ENCODE results near the gene ARHGAP26.
A peak's percentile ranks its signal among the peaks of the same experiment; 100 is the strongest.

The ARHGAP26 gene

DNA sequence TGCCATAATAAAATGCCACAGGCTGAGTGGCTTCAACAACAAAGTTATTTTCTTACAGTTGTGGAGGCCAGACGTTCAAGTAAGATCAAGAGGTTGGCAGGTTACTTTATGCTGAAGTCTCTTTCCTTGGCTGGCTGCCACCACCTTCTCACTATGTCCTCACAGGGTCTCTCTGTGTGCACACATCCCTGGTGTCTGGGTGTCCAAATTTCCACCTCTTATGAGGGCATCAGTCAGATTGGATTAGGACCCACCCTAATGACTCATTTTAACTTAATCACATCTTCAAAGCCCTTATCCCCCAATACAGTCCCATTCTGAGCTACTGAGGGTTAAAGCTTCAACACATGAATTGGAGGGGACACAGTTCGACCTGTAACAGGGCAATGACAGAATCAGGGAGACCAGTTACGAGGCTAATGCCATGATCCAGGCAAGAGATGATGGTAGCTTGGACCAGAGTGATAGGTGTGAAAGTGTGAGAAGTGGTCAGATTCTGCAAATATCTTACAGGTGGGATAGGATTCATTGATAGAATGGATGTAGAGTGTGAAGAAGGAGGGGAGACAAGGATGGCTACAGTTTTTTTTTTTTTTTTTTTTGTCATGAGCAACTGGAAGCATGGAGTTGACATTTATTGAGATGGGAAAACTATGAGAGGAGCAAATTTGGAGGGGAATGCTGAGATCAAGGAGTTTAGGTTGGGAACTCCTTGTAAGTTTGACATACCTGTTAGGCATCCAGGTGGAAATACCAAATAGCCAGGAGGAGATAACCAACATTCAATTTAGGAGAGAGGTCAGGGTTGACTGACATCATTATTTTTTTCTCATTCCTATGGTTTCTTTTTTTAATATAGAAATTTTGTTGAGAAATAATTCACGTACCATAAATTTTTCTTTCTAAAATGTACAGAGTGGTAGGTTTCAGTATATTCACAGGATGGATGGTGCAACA is 44.7 kb upstream of the ARHGAP26 start:
- no peak for DNase-seq (ENCODE audit: low read depth)
- H3K4me3 ChIP-seq (ENCODE audit: low read depth, low read length): no peak overlapping the region
- TF ChIP-seq, protein P1, sequence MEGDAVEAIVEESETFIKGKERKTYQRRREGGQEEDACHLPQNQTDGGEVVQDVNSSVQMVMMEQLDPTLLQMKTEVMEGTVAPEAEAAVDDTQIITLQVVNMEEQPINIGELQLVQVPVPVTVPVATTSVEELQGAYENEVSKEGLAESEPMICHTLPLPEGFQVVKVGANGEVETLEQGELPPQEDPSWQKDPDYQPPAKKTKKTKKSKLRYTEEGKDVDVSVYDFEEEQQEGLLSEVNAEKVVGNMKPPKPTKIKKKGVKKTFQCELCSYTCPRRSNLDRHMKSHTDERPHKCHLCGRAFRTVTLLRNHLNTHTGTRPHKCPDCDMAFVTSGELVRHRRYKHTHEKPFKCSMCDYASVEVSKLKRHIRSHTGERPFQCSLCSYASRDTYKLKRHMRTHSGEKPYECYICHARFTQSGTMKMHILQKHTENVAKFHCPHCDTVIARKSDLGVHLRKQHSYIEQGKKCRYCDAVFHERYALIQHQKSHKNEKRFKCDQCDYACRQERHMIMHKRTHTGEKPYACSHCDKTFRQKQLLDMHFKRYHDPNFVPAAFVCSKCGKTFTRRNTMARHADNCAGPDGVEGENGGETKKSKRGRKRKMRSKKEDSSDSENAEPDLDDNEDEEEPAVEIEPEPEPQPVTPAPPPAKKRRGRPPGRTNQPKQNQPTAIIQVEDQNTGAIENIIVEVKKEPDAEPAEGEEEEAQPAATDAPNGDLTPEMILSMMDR (IDR thresholded peaks at IDR 0.05; ENCODE audit: insufficient read depth, low read depth, low read length, missing control alignments): no peak

DNA sequence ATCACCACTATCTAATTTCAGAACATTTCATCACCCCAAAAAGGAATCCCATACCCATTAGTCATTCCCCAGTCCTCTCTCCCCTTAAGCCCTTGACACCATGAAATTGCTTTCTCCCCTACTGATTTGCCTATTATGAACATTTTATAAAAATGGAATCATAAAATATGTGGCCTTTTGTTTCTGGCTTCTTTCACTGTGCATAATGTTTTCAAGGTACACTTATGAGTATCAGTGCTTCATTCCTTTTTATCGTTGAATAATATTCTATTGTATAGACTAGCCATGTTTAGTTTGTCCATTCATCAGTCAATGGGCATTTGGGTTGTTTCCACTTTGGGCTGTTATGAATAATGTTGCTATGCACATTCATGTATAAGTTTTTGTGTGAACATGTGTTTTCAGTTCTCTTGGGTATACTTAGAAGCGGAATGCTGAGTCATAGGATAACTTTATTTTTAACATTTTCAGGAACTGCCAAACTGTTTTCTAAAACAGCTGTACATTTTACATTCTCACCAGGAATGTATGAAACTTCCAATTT is 43.9 kb upstream of the ARHGAP26 start:
- TF ChIP-seq, protein P1 (IDR thresholded peaks at IDR 0.05; ENCODE audit: insufficient read depth, low read depth, low read length, missing control alignments): no peak
- H3K4me3 ChIP-seq (ENCODE audit: low read depth, low read length): no peak overlapping the region
- DNase-seq (ENCODE audit: low read depth): peak; percentile 40

DNA sequence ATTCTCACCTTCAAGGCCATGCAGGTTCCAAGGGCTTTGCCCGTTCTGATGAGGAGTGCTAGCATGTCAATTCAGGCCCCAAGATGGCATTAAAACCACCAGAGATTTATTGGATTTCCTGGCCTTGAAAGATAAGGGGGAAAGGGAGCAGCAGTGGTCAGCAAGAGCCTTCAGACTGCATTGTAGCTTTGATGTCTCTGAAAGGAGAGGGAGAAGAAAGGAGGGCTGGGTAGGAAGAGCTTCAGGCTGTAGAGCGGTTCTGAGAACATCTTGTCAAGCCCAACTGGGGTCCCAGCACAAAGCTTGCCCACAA is 42.5 kb upstream of the ARHGAP26 start:
- TF ChIP-seq, protein P1 (IDR thresholded peaks at IDR 0.05; ENCODE audit: insufficient read depth, low read depth, low read length, missing control alignments): no peak

DNA sequence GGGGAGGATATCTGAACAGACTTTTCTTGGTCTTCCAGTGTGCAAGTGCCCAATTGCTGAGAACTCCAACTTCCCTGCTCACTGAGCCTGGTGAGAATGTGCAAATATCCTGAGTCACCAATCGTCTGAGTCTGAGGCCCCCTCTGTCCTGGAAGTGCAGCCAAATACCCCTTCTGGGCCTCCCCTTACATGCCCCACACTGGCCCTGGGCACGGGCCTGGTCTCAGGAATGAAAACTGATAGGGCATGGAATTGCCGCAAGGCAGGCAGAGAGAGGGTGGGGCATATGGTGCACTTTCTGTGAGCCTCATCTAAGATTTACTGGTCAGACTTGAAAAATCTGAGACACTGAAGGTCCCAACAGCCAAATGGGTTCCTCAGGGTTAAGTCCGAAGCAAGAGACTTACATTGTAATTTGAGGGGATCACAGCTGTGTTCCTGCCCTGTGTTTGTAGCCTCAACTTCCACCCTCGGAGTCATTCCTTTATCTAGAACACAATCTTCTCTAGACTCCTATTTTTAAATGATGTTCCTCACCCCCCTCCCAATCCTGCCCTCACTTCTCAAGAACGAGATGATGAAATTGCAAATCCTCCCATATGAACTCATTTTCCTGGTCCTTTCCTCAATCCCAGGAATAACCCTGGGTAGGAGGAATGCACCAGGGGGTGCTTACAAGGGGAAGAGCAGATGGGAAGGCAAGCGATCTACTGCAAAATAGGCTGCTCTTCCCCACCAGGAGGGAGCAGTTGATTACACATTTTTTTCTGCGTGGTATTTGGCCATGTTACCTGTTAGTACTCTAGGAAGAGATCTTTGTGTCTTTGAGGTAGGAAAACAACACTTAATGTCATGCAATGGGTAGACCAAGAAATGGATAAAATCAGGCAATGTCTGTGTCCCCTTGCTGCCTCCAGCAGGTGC is 34.6 kb upstream of the ARHGAP26 start:
- TF ChIP-seq, protein P1 (IDR thresholded peaks at IDR 0.05; ENCODE audit: insufficient read depth, low read depth, low read length, missing control alignments): no peak
- H3K4me3 ChIP-seq (ENCODE audit: low read depth, low read length): no peak overlapping the region
- no peak for DNase-seq (ENCODE audit: low read depth)

More for the DNA sequence above, 42.5 kb upstream of the ARHGAP26 start:
- no peak overlapping the region for H3K4me3 ChIP-seq (ENCODE audit: low read depth, low read length)
- no peak for DNase-seq (ENCODE audit: low read depth)

DNA sequence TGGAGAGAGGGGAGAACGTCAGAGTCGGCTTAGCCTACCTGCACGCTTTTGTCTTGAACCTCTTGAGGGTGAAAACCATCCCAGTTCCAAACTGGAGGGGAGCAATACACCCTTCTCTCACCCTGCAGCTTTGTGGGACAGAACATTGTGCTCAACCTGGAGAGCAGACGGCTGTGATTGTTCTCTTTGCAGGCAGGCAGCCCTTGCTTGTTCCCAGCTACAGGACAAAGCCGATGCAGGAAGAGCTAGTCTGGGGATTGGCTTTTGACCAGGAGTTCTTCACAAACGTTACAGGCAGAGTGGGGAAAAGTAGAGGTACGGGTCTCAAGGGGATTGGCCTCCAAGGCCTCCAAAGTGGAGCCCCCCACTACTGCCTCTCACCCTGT is 33.9 kb upstream of the ARHGAP26 start:
- H3K4me3 ChIP-seq (ENCODE audit: low read depth, low read length): no peak overlapping the region
- TF ChIP-seq, protein P1 (IDR thresholded peaks at IDR 0.05; ENCODE audit: insufficient read depth, low read depth, low read length, missing control alignments): no peak
- DNase-seq (ENCODE audit: low read depth): no peak

DNA sequence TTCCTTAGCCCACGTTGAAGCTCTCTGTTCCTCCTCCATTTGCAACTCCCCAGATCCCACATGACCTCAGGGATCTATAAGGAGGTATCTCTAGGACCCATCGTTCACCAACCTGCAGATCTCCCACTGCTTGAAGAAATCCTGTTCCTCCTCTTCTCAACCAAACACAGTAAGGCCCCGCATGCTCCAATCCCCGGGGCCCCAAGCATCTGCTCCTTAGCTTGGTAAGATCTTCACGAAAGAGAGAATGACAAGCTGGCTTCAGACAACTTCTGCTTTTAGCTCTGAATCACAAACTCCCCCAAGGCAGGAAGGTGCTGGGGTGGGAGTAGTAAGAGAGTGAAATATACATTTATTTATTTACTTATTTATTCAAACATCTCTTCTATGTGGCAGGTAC is 33.0 kb upstream of the ARHGAP26 start:
- no peak for DNase-seq (ENCODE audit: low read depth)
- TF ChIP-seq, protein P1 (IDR thresholded peaks at IDR 0.05; ENCODE audit: insufficient read depth, low read depth, low read length, missing control alignments): no peak
- H3K4me3 ChIP-seq (ENCODE audit: low read depth, low read length): no peak overlapping the region
